Islet precursor cell (in vitro differentiated cells): ENCODE measurements around the gene BICD2.

ENCODE experiments used
- DNase-seq: peaks from one replicate; pipeline ENCODE4 v3.0.0-alpha.2; 2018

Gene BICD2

DNA sequence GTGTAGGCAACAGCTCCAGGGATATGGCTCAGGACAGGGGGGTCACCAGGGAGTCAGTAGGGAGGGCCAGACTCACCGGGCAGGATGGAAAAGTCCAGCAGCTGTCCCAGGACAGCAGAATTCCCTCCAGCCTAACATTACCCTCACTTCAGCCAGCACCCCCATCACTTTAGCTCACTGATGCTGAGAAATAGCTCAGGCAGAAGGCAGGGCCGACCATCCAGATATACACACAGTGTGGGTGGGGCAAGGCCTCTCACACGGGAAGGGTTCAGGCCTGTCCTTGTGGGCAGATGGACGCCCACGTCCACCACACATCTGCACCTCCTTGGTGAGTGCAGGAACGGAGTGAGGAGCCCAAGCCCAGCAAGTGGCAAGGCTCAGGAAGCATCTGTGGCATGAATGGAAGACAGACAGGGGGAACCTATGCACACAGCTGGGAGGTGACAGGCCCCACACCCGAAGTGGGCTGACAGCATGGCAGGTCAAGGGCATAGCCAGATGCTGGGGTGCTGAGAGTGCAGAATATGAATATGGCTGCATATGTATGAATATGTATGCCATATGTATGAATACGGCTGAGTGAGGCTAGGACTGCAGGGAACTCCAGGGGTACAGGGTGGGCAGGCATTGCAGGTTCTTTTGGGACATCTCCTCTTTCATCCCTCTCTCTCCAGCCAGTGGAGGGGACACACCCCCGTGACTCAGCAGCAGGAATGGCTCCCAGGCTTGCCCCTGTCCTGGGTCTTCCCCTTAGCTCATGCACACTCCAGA lies 17.0 kb downstream of the BICD2 start:
- DNase-seq = peak; percentile 50

GRCh38 chr9:92746567-92747458 lies 17.8 kb downstream of the BICD2 start:
- peak; percentile 48 for DNase-seq

DNA sequence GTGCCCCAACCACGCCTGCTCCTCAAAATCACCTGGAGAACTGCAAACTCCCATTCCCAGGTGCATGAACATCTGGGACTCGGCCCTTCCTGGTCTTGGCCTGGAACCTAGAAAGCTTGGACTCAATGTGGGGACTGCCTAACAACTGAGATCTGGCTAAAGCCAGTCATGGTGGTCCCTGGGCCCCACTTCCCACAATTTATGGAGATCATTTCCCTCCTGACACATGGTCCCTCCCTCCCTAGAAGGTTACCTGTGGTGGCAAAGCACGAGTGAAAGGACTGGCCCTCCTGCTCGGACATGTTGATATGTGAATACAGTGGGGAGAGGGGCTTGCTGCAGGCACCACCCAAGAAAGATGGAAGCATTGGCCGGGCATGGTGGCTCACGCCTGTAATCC lies 18.8 kb downstream of the BICD2 start:
- DNase-seq = peak; percentile 32

- peak; percentile 45 for DNase-seq
Observed at GRCh38 chr9:92745331-92745730, 19.3 kb downstream of the BICD2 start.

DNA sequence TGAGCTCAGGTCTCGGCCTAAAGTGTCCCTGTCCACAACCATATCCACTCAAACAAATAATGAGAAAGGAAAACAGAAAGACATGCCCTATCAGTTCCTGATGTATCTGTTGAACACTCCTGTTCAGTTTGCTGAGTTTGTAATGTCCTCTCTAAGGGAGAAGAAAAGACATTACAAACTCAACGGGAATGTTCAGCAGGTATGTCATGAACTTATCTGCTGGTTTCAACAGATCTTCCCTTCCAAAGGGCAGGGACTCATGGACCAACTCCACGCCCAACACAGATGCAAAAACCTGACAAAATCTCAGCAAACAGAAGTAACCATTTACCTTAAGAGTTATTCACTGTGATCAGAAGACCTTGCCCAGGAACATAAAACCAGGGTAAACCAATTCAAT lies 23.7 kb downstream of the BICD2 start:
- DNase-seq = no peak

DNA sequence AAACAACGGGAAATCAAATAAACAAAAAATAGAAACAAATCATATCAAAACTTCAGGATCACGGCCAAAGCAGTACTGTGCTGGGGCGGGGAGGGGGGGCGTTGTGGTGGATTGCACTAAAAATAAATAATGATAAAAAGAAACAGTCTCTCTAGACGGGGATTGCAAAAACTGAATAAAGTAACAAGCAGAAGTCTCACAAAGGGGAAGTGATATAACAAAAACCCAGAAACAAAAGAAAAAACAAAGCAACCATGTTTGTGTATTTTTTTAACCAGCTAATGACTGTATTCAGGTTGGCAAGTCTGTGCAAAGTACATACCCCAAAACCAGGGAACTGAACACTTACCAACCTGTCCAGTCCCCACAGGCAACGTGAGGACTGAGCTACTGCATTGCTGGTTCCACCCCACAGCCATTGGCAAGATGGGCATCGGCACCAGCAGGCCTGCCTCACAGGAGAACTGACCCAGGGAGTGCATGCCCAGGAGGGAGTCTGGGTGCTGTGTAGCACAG lies 24.1 kb downstream of the BICD2 start:
- DNase-seq = peak; percentile 45

GRCh38 chr9:92740009-92740408 lies 24.6 kb downstream of the BICD2 start:
- DNase-seq = peak; percentile 4

- peak; percentile 43 for DNase-seq
Observed at GRCh38 chr9:92739346-92739970, 25.2 kb downstream of the BICD2 start.

- peak; percentile 90 for DNase-seq
Observed at GRCh38 chr9:92738661-92739081, 26.0 kb downstream of the BICD2 start.

DNA sequence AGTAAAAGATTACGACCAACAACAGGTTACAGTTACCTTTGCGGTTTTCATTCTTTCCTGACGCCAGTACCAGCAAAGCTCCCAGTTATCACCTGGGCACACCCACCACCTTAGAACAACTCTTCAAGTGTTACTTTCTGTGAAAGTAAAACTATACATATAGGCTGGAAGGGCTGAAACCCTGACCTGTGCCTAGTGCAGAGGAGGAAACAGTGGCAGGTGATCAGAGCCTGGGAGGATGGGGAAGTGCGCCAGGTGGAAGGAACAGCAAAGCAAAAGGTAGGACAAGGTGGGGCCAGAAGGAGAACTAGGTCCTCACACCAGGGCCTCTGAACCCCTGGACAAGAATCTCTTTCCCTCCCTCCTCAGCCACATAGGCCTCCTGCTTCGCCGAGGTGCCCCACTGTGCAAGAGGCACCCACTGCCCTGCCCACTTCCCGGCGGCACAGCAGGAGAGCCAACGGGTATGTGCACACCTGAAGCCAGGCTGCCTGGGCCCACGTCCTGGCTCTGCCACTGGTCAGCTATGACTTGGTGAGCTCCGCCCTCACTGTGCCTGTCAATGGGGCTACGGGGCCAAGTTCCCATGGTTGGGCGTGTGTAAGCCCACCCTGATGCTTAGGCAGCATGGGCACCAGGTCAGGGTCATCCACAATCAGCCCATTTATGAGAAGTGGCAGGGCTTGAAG lies 26.9 kb downstream of the BICD2 start:
- DNase-seq = peak; percentile 41

- peak; percentile 45 for DNase-seq
Observed at GRCh38 chr9:92737216-92737606, 27.4 kb downstream of the BICD2 start.

GRCh38 chr9:92736563-92737215 lies 27.9 kb downstream of the BICD2 start:
- peak; percentile 38 for DNase-seq

DNA sequence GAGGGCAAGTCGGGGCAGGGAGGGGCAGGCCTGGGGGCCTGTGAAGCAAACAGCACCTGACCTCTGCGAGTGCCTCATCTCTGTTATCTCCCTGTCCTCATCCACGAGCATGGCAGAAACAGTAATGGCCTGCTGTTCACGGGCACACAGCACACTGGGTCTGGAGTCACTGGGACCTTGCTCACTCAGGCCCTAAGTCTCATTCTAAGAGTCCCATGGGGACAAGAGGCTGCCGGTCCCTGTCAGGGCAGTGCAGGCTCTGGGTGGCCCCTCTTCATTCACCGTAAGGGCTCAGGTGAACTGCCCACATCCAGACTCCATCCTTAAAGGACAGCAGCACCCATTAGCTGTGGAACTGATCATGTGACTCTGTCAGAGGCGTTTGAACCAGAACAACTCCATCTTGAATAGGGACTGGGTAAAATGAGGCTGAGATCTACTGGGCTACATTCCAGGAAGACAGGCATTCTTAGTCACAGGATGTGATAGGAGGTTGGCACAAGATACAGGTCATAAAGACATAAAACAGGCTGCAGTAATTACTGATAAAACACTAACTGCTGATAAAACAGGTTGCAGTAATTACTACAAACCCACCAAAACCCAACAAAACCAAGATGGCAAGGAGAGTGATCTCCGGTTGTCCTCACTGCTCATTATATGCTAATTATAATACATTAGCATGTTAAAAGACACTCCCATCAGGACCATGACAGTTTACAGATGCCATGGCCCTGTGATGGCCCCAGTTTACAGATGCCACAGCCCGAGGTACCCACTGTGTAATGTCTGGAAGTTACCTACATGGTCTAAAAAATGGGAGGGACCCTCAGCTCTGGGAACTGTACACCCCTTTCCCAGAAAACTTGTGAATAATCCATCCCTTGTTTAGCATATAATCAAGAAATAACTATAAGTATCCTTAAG lies 28.7 kb downstream of the BICD2 start:
- DNase-seq = peak; percentile 53

GRCh38 chr9:92734931-92735635 lies 29.6 kb downstream of the BICD2 start:
- peak; percentile 68 for DNase-seq

DNA sequence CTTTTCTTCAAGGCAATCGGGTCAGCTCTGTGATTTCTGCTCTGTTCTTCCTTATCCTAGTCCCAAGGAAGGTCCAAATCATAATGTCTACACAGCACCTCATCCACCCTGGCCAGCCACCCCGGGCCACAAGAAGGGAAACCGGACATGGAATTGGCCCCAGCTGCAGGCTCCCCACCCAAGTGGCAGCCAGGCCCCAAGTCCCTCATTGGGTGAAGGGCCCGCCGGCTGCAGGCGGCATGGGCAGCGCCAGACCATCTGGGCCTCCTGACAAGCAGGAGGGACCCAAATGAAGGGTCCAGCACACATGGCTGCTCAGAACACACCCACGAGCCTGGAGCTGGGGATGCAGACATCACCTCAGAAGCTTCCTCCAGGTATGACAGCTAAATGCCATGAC lies 33.7 kb downstream of the BICD2 start:
- peak; percentile 44 for DNase-seq

DNA sequence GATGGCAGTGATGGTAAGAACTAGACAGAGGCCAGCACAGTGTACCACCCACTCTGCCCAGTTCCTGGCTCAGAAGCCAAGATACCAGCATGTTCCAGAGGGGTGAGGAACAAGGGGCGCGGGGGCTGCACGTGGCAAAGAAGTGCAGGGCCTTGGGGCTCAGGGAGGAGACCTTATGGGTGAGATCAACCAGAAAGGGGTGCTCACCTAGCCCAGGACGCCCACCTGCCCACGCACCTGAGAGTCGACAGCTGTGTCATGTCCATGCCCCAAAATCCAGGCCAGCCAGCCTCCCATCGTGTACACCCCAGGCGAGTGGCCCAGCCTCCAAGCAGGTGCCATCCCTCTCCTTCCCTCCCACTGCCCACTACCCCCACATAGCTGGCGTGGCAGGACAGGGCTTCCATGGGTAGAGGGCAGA lies 34.9 kb downstream of the BICD2 start:
- DNase-seq = no peak

DNA sequence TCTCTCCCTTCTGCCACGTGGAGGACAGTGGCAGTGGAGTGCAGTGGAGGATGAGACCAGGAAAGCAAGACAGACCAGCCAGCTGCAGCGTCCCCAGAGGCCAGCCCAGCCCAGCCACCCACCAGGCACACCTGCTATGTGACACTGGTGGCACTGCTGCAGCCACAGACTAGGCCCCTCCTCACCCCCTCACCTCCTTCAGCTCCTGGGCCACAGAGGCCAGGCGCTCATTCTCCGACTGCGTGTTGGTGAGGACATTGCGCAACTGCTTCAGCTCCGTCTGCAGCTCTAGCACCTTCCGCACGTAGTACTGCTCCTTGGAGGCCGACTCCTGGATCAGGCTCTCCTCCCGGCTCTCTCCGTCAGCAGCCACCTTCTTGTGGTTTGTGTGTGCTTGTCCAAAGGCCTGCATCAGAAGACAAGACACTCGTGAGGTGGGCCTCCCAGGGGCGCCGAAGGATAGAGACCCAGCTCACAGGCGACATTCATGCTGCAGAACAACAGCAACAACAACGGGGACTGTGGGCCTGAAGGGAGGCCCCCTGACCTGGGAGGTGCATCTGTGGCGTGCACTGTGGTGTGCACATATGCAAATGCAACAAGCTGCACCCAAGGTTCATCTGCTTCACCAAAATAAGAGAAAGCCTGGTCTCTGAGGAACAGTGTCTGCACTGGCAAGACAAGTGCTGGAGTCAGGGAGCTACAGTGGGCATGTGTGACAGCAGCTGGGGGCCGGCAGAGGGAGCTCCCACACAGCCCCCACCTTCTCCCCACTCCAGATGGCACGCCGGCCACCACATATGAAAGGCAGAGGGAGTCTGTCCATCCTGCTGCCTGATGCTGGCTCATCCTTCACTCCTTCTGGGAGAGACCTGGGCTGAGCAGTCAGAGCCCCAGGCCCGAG lies 35.5 kb downstream of the BICD2 start:
- DNase-seq = peak; percentile 59

GRCh38 chr9:92727716-92728700 lies 36.6 kb downstream of the BICD2 start:
- DNase-seq = peak; percentile 40
